GM12873 (cell line): ENCODE data around the gene ZNF724.

ENCODE experiments used
- TF ChIP-seq, protein P1 (sequence below): IDR thresholded peaks from 2 replicates; pipeline ENCODE4 v1.5.1; 2012; ENCODE audit warnings: low read depth, mild to moderate bottlenecking, moderate library complexity, low read length, control low read depth; ENCODE audit not compliant: insufficient read depth; ENCODE audit errors: missing control alignments

Gene ZNF724

DNA sequence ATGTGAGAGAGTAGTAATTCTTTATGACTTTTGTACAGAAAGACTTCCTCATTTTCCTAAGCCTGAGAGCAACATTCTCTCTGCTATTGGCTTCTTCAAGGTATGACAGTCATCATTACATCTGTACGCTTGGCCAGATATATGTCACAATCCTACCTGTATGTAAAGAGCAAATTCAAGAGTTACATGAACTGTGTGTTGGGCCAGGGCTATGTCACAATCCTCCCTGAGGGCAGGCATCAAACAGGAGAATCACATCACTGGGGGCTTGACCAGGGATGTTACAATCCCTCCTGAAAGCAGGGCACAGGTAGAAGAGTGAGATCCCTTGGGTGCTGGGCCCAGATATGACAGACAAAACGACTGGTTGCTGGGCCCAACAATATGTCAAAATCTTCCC, 9.8 kb upstream of the ZNF724 start:
- TF ChIP-seq, protein P1, sequence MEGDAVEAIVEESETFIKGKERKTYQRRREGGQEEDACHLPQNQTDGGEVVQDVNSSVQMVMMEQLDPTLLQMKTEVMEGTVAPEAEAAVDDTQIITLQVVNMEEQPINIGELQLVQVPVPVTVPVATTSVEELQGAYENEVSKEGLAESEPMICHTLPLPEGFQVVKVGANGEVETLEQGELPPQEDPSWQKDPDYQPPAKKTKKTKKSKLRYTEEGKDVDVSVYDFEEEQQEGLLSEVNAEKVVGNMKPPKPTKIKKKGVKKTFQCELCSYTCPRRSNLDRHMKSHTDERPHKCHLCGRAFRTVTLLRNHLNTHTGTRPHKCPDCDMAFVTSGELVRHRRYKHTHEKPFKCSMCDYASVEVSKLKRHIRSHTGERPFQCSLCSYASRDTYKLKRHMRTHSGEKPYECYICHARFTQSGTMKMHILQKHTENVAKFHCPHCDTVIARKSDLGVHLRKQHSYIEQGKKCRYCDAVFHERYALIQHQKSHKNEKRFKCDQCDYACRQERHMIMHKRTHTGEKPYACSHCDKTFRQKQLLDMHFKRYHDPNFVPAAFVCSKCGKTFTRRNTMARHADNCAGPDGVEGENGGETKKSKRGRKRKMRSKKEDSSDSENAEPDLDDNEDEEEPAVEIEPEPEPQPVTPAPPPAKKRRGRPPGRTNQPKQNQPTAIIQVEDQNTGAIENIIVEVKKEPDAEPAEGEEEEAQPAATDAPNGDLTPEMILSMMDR, result no peak

DNA sequence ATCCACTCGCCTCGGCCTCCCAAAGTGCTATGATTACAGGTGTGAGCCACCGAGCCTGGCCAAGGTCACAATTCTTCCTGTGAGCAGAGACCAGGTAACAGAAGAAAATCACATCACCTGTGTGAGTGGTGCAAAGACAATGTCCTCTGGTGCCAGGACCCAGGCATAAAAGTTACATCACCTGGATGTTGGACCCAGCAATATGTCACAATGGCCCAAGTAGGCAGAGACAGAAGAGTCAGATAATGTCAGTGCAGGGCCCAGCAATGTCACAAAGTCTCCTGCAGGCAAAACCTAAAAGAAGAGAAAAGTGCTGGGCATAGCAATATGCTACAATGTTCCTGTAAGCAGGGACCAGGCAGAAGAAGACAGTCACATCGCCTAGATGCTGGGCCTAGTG, 5.5 kb upstream of the ZNF724 start:
- TF ChIP-seq, protein P1, result no peak

- TF ChIP-seq, protein P1, result no peak
These were observed 4.1 kb upstream of the ZNF724 start for GRCh38 chr19:23254141-23254910.

GRCh38 chr19:23241419-23241818, 8.8 kb downstream of the ZNF724 start:
- TF ChIP-seq, protein P1, result no peak

GRCh38 chr19:23222998-23223652, 27.1 kb downstream of the ZNF724 start:
- TF ChIP-seq, protein P1, result no peak

- TF ChIP-seq, protein P1, result no peak
These were observed 46.3 kb downstream of the ZNF724 start for GRCh38 chr19:23203841-23204344.

- TF ChIP-seq, protein P1, result no peak
These were observed 59.9 kb downstream of the ZNF724 start for GRCh38 chr19:23190341-23190740.
